Transverse colon (tissue), 4 donors: ENCODE measurements around the gene GABRG3.

Source experiments
- EP300 ChIP-seq: sonication (generic); formaldehyde crosslinking; IDR thresholded peaks from one replicate; pipeline ENCODE4 v1.6.1; 2017; ENCODE audit warnings: antibody characterized with exemption, low read depth
- POLR2A ChIP-seq: fragments of 450-650 bp; IDR thresholded peaks from one replicate; pipeline ENCODE4 v1.6.1; 2016; ENCODE audit warnings: antibody characterized with exemption, mild to moderate bottlenecking, moderate library complexity
- POLR2AphosphoS5 ChIP-seq, 3 donors: sonication (generic); formaldehyde crosslinking; IDR thresholded peaks; one replicate each; pipeline ENCODE4 v1.6.1; 2016; ENCODE audit warnings: antibody characterized with exemption in 3 of 3
- TF ChIP-seq, protein P1 (sequence below), 5 experiments: fragments of 200-600 bp in 3 of 5; fragments of 450-650 bp in 2 of 5; sonication (generic) in 3 of 5; IDR thresholded peaks; 1 replicate in 2 of 5; 2 replicates in 3 of 5; pipeline ENCODE4 v1.5.1; 2016 to 2017; ENCODE audit warnings: antibody characterized with exemption in 5 of 5, inconsistent platforms in 3 of 5, mild to moderate bottlenecking in 2 of 5, moderate library complexity in 1 of 5

DNA sequence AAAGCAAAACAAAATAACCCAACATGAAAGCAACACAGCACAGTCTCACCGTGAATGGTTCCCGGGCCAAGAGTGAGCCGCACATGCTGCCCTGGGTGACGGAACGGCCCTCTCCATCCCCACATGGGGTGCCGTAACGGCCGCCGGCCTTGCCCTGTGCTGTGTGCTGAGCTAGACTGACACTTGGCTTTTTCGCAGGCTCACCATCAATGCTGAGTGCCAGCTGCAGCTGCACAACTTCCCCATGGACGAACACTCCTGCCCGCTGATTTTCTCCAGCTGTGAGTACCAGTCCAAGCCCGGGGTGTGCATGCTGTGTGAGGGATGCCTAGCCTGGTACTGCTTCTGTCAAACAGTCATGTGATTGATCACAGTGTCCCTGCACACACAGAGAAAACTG is 357.6 kb downstream of the GABRG3 start:
- TF ChIP-seq EP300 (no peak), POLR2A (no peak), POLR2AphosphoS5 (IDR thresholded peaks at IDR 0.05) (no peak)
- TF ChIP-seq, protein P1, sequence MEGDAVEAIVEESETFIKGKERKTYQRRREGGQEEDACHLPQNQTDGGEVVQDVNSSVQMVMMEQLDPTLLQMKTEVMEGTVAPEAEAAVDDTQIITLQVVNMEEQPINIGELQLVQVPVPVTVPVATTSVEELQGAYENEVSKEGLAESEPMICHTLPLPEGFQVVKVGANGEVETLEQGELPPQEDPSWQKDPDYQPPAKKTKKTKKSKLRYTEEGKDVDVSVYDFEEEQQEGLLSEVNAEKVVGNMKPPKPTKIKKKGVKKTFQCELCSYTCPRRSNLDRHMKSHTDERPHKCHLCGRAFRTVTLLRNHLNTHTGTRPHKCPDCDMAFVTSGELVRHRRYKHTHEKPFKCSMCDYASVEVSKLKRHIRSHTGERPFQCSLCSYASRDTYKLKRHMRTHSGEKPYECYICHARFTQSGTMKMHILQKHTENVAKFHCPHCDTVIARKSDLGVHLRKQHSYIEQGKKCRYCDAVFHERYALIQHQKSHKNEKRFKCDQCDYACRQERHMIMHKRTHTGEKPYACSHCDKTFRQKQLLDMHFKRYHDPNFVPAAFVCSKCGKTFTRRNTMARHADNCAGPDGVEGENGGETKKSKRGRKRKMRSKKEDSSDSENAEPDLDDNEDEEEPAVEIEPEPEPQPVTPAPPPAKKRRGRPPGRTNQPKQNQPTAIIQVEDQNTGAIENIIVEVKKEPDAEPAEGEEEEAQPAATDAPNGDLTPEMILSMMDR (IDR thresholded peaks at IDR 0.05), result no peak
